HEK293 (cell line): ENCODE measurements around the gene RTN4RL2.

ENCODE experiments used
- CTCF ChIA-PET: fragments of 350-600 bp; formaldehyde crosslinking; extraction: SDS; loops from one replicate; lab custom pipeline; 2021; ENCODE audit warnings: antibody characterized with exemption; lab: Yijun Ruan, JAX
- POLR2A ChIA-PET: fragments of 300-600 bp; formaldehyde crosslinking; extraction: SDS; loops from one replicate; lab custom pipeline; 2020; ENCODE audit warnings: antibody characterized with exemption, inconsistent platforms; lab: Yijun Ruan, JAX
- H3K27ac ChIP-seq: fragments of 200-500 bp; sonication (Bioruptor generic); 2 replicates; pipeline ENCODE4 v1.5.1; 2014; ENCODE audit warnings: low read depth, low read length, control low read depth, inconsistent platforms; ENCODE audit errors: extremely low read depth
- H3K36me3 ChIP-seq, 2 experiments: fragments of 200-500 bp in 1 of 2; sonication (Bioruptor generic) in 1 of 2; 1 replicate in 1 of 2; 2 replicates in 1 of 2; pipeline ENCODE4 v1.5.1; 2014 to 2017; ENCODE audit warnings: inconsistent platforms in 2 of 2, low read length in 2 of 2; ENCODE audit not compliant: control insufficient read depth in 2 of 2, insufficient read depth in 1 of 2
- H3K4me1 ChIP-seq: fragments of 200-500 bp; sonication (Bioruptor generic); 2 replicates; pipeline ENCODE4 v1.5.1; 2014; ENCODE audit warnings: mild to moderate bottlenecking, low read length, inconsistent platforms; ENCODE audit not compliant: control insufficient read depth, insufficient read depth
- H3K4me3 ChIP-seq: 2 replicates; pipeline ENCODE4 v1.5.1; 2011; ENCODE audit warnings: low read depth, mild to moderate bottlenecking, control low read depth, low read length, moderate library complexity
- H3K9me3 ChIP-seq: fragments of 200-500 bp; sonication (Bioruptor generic); 2 replicates; pipeline ENCODE4 v1.5.1; 2014; ENCODE audit warnings: low read depth, low read length, inconsistent platforms; ENCODE audit not compliant: control insufficient read depth, insufficient read depth
- KLF7 ChIP-seq: fragments of 450-650 bp; formaldehyde crosslinking; IDR thresholded peaks from 2 replicates; pipeline ENCODE4 v1.5.1; 2016; ENCODE audit warnings: missing biosample characterization, missing genetic modification characterization, borderline replicate concordance
- SALL2 ChIP-seq: fragments of 450-650 bp; formaldehyde crosslinking; IDR thresholded peaks from 2 replicates; pipeline ENCODE4 v1.5.0; 2017; ENCODE audit warnings: missing biosample characterization, mild to moderate bottlenecking, missing genetic modification characterization, borderline replicate concordance
- SCRT2 ChIP-seq: fragments of 450-650 bp; formaldehyde crosslinking; IDR thresholded peaks from 2 replicates; pipeline ENCODE4 v1.5.1; 2016; ENCODE audit warnings: missing biosample characterization, missing genetic modification characterization
- YY2 ChIP-seq: fragments of 450-650 bp; formaldehyde crosslinking; IDR thresholded peaks from 2 replicates; pipeline ENCODE4 v1.5.1; 2016; ENCODE audit warnings: missing biosample characterization, missing genetic modification characterization
- ZNF133 ChIP-seq: fragments of 450-650 bp; formaldehyde crosslinking; IDR thresholded peaks from 2 replicates; pipeline ENCODE4 v1.5.1; 2016; ENCODE audit warnings: missing biosample characterization, missing genetic modification characterization
- ZNF302 ChIP-seq: fragments of 450-650 bp; formaldehyde crosslinking; IDR thresholded peaks from 2 replicates; pipeline ENCODE4 v1.5.1; 2016; ENCODE audit warnings: missing biosample characterization, missing genetic modification characterization, low read depth
- ZNF391 ChIP-seq: fragments of 450-650 bp; formaldehyde crosslinking; IDR thresholded peaks from 2 replicates; pipeline ENCODE4 v1.5.1; 2016; ENCODE audit warnings: low read depth, missing biosample characterization, missing genetic modification characterization, borderline replicate concordance
- ZNF404 ChIP-seq: fragments of 450-650 bp; formaldehyde crosslinking; IDR thresholded peaks from 2 replicates; pipeline ENCODE4 v1.5.1; 2017; ENCODE audit warnings: missing biosample characterization, missing genetic modification characterization
- ZNF426 ChIP-seq: fragments of 450-650 bp; formaldehyde crosslinking; IDR thresholded peaks from 2 replicates; pipeline ENCODE4 v1.5.1; 2017; ENCODE audit warnings: missing biosample characterization, missing genetic modification characterization, mild to moderate bottlenecking, inconsistent platforms, moderate library complexity
- ZNF510 ChIP-seq: fragments of 450-650 bp; formaldehyde crosslinking; IDR thresholded peaks from 2 replicates; pipeline ENCODE4 v1.5.1; 2018; ENCODE audit warnings: mild to moderate bottlenecking, missing genetic modification characterization, missing biosample characterization; ENCODE audit not compliant: insufficient replicate concordance
- ZNF549 ChIP-seq: fragments of 450-650 bp; IDR thresholded peaks from 2 replicates; pipeline ENCODE4 v1.5.1; 2018; ENCODE audit warnings: missing biosample characterization, missing genetic modification characterization, mild to moderate bottlenecking, inconsistent platforms, moderate library complexity
- ZNF629 ChIP-seq: fragments of 450-650 bp; formaldehyde crosslinking; IDR thresholded peaks from 2 replicates; pipeline ENCODE4 v1.5.1; 2017; ENCODE audit warnings: missing biosample characterization, missing genetic modification characterization
- ZNF654 ChIP-seq: fragments of 450-650 bp; formaldehyde crosslinking; IDR thresholded peaks from 2 replicates; pipeline ENCODE4 v1.5.1; 2016; ENCODE audit warnings: low read depth, missing biosample characterization, missing genetic modification characterization
- ZNF677 ChIP-seq: fragments of 450-650 bp; IDR thresholded peaks from 2 replicates; pipeline ENCODE4 v1.5.0; 2018; ENCODE audit warnings: missing biosample characterization, mild to moderate bottlenecking, missing genetic modification characterization, moderate library complexity
- ZNF785 ChIP-seq: fragments of 450-650 bp; formaldehyde crosslinking; IDR thresholded peaks from 2 replicates; pipeline ENCODE4 v1.5.1; 2016; ENCODE audit warnings: missing biosample characterization, missing genetic modification characterization
- TF ChIP-seq, protein P1 (sequence below): fragments of 450-650 bp; formaldehyde crosslinking; IDR thresholded peaks from 2 replicates; pipeline ENCODE4 v1.5.1; 2016; ENCODE audit warnings: missing biosample characterization, missing genetic modification characterization
- TF ChIP-seq, protein P2 (sequence below): fragments of 450-650 bp; formaldehyde crosslinking; IDR thresholded peaks from 2 replicates; pipeline ENCODE4 v1.5.1; 2016; ENCODE audit warnings: missing biosample characterization, missing genetic modification characterization
- TF ChIP-seq, protein P3 (sequence below): fragments of 450-650 bp; formaldehyde crosslinking; IDR thresholded peaks from 2 replicates; pipeline ENCODE4 v1.5.1; 2017; ENCODE audit warnings: missing biosample characterization, mild to moderate bottlenecking, missing genetic modification characterization, moderate library complexity
- TF ChIP-seq, protein P4 (sequence below): fragments of 450-650 bp; formaldehyde crosslinking; IDR thresholded peaks from 2 replicates; pipeline ENCODE4 v1.5.1; 2017; ENCODE audit warnings: missing biosample characterization, missing genetic modification characterization
- TF ChIP-seq, protein P5 (sequence below): fragments of 450-650 bp; formaldehyde crosslinking; IDR thresholded peaks from 2 replicates; pipeline ENCODE4 v1.5.1; 2017; ENCODE audit warnings: missing biosample characterization, missing genetic modification characterization
- TF ChIP-seq, protein P6 (sequence below): fragments of 450-650 bp; formaldehyde crosslinking; IDR thresholded peaks from 2 replicates; pipeline ENCODE4 v1.5.1; 2017; ENCODE audit warnings: missing biosample characterization, missing genetic modification characterization
- TF ChIP-seq, protein P7 (sequence below): fragments of 450-650 bp; formaldehyde crosslinking; optimal IDR thresholded peaks from 2 replicates; pipeline ENCODE3; 2016; ENCODE audit warnings: missing biosample characterization, mild to moderate bottlenecking, missing genetic modification characterization
- TF ChIP-seq, protein P8 (sequence below): fragments of 450-650 bp; formaldehyde crosslinking; IDR thresholded peaks from 2 replicates; pipeline ENCODE4 v1.5.1; 2016; ENCODE audit warnings: missing biosample characterization, missing genetic modification characterization
- TF ChIP-seq, protein P9 (sequence below): IDR thresholded peaks from 2 replicates; pipeline ENCODE4 v1.6.1; 2011; ENCODE audit warnings: mild to moderate bottlenecking, low read depth, low read length, borderline replicate concordance

Gene RTN4RL2

DNA sequence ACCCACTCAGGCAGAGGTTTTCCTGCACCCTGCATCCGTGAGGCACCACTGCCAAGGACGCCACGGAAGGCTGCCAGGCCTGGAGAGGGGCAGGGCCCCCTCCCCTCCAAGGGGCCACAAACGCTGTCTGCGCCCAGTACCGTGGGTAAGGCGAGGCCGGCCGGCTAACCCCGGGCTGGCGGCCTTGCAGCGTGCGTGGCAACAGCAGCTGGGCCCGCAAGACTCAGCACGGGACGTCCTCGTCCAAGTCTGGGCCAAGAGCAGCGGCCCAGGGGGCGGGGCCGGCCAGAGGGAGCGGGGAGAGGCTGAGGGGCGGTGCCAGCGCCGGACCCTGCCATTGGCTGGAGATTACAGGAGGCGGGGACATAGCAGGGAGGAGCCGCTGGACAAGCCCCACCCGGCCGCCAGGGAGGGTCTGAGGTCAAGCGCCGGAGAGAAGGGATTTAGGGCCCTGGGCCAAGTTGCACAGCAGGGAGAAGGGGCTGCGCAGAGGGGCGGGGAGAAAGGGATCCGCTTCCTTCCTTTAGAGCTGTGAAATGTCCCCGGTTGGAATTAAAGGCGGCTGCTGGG, 39.2 kb downstream of the RTN4RL2 start:
- CTCF ChIA-PET: no interaction called here
- POLR2A ChIA-PET: no interaction called here
- no peaks in the 10 kb centered on the region for H3K9me3 ChIP-seq
- no peak overlapping the region for H3K4me3 ChIP-seq
- H3K4me1 ChIP-seq: no peaks in the 10 kb centered on the region
- no peak overlapping the region for H3K27ac ChIP-seq
- peaks cover 0 to 16% of the 10 kb centered on the region in 2 experiments; a peak in 1 of 3 replicates for H3K36me3 ChIP-seq
- TF ChIP-seq, protein P1, sequence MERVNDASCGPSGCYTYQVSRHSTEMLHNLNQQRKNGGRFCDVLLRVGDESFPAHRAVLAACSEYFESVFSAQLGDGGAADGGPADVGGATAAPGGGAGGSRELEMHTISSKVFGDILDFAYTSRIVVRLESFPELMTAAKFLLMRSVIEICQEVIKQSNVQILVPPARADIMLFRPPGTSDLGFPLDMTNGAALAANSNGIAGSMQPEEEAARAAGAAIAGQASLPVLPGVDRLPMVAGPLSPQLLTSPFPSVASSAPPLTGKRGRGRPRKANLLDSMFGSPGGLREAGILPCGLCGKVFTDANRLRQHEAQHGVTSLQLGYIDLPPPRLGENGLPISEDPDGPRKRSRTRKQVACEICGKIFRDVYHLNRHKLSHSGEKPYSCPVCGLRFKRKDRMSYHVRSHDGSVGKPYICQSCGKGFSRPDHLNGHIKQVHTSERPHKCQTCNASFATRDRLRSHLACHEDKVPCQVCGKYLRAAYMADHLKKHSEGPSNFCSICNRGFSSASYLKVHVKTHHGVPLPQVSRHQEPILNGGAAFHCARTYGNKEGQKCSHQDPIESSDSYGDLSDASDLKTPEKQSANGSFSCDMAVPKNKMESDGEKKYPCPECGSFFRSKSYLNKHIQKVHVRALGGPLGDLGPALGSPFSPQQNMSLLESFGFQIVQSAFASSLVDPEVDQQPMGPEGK: peak; percentile 78
- no peak for TF ChIP-seq ZNF426 (tag by site-specific recombination)
- TF ChIP-seq YY2 (tag by site-specific recombination): no peak
- no peak for TF ChIP-seq ZNF677 (tag by site-specific recombination)
- no peak for TF ChIP-seq ZNF785
- TF ChIP-seq ZNF391 (tag by site-specific recombination): no peak
- no peak for TF ChIP-seq ZNF133
- TF ChIP-seq, protein P2, sequence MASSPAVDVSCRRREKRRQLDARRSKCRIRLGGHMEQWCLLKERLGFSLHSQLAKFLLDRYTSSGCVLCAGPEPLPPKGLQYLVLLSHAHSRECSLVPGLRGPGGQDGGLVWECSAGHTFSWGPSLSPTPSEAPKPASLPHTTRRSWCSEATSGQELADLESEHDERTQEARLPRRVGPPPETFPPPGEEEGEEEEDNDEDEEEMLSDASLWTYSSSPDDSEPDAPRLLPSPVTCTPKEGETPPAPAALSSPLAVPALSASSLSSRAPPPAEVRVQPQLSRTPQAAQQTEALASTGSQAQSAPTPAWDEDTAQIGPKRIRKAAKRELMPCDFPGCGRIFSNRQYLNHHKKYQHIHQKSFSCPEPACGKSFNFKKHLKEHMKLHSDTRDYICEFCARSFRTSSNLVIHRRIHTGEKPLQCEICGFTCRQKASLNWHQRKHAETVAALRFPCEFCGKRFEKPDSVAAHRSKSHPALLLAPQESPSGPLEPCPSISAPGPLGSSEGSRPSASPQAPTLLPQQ (tag by site-specific recombination): no peak
- no peak for TF ChIP-seq ZNF510 (tag by site-specific recombination)
- TF ChIP-seq, protein P3, sequence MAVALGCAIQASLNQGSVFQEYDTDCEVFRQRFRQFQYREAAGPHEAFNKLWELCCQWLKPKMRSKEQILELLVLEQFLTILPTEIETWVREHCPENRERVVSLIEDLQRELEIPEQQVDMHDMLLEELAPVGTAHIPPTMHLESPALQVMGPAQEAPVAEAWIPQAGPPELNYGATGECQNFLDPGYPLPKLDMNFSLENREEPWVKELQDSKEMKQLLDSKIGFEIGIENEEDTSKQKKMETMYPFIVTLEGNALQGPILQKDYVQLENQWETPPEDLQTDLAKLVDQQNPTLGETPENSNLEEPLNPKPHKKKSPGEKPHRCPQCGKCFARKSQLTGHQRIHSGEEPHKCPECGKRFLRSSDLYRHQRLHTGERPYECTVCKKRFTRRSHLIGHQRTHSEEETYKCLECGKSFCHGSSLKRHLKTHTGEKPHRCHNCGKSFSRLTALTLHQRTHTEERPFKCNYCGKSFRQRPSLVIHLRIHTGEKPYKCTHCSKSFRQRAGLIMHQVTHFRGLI (tag by site-specific recombination): no peak
- no peak for TF ChIP-seq ZNF404 (tag by site-specific recombination)
- 0 out of 2 replicates have a peak, but pooled peaks have one; percentile 16 for TF ChIP-seq ZNF629 (tag by site-specific recombination)
- TF ChIP-seq KLF7 (tag by site-specific recombination): 0 out of 2 replicates have a peak, but pooled peaks have one; percentile 43
- TF ChIP-seq, protein P4, sequence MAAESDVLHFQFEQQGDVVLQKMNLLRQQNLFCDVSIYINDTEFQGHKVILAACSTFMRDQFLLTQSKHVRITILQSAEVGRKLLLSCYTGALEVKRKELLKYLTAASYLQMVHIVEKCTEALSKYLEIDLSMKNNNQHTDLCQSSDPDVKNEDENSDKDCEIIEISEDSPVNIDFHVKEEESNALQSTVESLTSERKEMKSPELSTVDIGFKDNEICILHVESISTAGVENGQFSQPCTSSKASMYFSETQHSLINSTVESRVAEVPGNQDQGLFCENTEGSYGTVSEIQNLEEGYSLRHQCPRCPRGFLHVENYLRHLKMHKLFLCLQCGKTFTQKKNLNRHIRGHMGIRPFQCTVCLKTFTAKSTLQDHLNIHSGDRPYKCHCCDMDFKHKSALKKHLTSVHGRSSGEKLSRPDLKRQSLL (tag by site-specific recombination): no peak
- TF ChIP-seq, protein P5, sequence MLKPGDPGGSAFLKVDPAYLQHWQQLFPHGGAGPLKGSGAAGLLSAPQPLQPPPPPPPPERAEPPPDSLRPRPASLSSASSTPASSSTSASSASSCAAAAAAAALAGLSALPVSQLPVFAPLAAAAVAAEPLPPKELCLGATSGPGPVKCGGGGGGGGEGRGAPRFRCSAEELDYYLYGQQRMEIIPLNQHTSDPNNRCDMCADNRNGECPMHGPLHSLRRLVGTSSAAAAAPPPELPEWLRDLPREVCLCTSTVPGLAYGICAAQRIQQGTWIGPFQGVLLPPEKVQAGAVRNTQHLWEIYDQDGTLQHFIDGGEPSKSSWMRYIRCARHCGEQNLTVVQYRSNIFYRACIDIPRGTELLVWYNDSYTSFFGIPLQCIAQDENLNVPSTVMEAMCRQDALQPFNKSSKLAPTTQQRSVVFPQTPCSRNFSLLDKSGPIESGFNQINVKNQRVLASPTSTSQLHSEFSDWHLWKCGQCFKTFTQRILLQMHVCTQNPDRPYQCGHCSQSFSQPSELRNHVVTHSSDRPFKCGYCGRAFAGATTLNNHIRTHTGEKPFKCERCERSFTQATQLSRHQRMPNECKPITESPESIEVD (tag by site-specific recombination): no peak
- TF ChIP-seq, protein P6, sequence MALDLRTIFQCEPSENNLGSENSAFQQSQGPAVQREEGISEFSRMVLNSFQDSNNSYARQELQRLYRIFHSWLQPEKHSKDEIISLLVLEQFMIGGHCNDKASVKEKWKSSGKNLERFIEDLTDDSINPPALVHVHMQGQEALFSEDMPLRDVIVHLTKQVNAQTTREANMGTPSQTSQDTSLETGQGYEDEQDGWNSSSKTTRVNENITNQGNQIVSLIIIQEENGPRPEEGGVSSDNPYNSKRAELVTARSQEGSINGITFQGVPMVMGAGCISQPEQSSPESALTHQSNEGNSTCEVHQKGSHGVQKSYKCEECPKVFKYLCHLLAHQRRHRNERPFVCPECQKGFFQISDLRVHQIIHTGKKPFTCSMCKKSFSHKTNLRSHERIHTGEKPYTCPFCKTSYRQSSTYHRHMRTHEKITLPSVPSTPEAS (tag by site-specific recombination): no peak
- no peak for TF ChIP-seq SALL2
- no peak for TF ChIP-seq ZNF302 (tag by site-specific recombination)
- TF ChIP-seq, protein P7, sequence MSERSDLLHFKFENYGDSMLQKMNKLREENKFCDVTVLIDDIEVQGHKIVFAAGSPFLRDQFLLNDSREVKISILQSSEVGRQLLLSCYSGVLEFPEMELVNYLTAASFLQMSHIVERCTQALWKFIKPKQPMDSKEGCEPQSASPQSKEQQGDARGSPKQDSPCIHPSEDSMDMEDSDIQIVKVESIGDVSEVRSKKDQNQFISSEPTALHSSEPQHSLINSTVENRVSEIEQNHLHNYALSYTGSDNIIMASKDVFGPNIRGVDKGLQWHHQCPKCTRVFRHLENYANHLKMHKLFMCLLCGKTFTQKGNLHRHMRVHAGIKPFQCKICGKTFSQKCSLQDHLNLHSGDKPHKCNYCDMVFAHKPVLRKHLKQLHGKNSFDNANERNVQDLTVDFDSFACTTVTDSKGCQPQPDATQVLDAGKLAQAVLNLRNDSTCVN (tag by site-specific recombination): peak; percentile 24
- TF ChIP-seq, protein P8, sequence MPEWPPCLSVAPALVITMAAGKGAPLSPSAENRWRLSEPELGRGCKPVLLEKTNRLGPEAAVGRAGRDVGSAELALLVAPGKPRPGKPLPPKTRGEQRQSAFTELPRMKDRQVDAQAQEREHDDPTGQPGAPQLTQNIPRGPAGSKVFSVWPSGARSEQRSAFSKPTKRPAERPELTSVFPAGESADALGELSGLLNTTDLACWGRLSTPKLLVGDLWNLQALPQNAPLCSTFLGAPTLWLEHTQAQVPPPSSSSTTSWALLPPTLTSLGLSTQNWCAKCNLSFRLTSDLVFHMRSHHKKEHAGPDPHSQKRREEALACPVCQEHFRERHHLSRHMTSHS (tag by site-specific recombination): no peak
- no peak for TF ChIP-seq ZNF549 (tag by site-specific recombination)
- no peak for TF ChIP-seq ZNF654
- TF ChIP-seq, protein P9, sequence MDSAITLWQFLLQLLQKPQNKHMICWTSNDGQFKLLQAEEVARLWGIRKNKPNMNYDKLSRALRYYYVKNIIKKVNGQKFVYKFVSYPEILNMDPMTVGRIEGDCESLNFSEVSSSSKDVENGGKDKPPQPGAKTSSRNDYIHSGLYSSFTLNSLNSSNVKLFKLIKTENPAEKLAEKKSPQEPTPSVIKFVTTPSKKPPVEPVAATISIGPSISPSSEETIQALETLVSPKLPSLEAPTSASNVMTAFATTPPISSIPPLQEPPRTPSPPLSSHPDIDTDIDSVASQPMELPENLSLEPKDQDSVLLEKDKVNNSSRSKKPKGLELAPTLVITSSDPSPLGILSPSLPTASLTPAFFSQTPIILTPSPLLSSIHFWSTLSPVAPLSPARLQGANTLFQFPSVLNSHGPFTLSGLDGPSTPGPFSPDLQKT: no peak
- TF ChIP-seq SCRT2: no peak
